ENCODE results near the gene TERB1.
A peak's percentile ranks its signal among the peaks of the same experiment; 100 is the strongest.

Gene TERB1

GRCh38 chr16:66741950-66742808, 59.2 kb downstream of the TERB1 start:
- peak; percentile 46 for DNase-seq

DNA sequence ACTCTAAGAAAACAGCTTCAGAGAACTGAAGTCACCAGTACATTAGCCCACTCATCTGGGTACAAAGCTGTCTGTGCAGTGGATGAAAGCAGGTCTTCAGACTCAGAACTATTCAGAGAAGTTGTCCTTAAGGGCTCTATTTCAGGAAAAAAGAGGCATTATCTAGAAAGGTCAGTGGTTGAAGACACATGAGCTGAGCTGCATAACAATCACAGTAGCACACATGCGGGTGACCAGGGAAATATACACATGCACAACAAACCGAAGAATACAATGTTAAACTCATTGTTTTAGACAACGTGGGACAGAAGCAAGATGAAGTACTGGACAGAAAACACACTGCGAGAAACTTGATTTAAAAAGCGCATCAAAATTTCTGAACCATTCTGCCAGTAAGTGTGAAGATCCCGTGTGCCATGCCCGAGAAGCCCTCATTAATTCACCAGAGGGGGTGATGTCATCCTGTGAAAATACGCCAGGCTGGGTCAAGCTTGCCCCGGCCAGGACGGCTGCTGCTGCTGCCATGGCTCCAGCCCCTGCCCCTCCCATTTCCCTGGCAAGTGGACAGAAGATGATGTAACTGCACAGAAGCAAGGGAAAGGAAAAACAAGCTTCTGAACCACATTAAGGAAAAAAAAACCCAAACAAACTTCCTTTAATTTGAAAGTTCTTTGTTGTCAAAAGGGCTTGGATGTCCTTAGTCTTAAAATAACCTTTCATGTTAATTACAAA, 60.0 kb downstream of the TERB1 start:
- peak; percentile 91 for DNase-seq

GRCh38 chr16:66740533-66740932, 60.9 kb downstream of the TERB1 start:
- DNase-seq, result peak; percentile 55

DNA sequence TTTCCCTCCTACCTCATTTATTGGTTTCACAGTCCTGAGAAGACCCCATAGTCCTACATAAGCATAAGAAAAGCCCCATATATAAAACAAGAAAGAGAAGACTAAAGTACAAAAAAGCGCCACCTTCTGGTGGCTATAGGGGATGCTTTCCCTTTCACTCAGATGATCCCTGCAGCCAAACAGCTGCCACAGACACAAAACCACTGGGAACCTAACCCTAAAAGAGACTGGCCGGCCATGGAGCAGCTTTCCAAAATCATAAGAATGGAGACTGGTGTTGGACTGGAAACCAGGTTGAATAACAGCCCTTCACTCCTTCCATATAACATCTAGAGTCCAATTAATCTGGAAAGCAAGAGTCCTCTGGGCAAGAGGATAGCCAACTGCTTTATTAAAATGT, 61.4 kb downstream of the TERB1 start:
- peak; percentile 44 for DNase-seq

GRCh38 chr16:66735891-66736290, 65.5 kb downstream of the TERB1 start:
- DNase-seq, result no peak

- no peak for DNase-seq
Observed at GRCh38 chr16:66731101-66731500, 70.3 kb downstream of the TERB1 start.

- no peak for DNase-seq
Observed at GRCh38 chr16:66728804-66729203, 72.6 kb downstream of the TERB1 start.

GRCh38 chr16:66728117-66728787, 73.1 kb downstream of the TERB1 start:
- peak; percentile 67 for DNase-seq

DNA sequence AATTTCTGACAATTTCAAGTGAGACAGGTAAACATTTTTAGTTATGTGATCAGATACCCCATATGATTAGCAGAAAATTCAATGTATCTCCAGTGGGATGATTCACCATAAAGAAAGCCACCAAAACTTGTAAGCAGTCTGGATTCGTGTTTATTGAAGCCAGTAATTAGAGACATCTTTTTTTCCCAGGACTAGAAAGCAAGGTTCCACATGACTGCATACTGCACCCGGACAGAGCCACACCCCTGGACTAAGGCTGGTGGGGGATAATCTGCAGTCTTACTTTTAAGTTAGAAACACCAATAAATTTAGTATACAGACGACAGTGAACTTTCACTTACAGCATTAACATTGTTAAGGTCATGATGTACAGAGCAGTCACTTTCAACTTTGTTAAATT, 80.6 kb downstream of the TERB1 start:
- DNase-seq, result peak; percentile 56

- no peak for DNase-seq
Observed at GRCh38 chr16:66719246-66719645, 82.1 kb downstream of the TERB1 start.

GRCh38 chr16:66717776-66718175, 83.6 kb downstream of the TERB1 start:
- DNase-seq, result no peak

DNA sequence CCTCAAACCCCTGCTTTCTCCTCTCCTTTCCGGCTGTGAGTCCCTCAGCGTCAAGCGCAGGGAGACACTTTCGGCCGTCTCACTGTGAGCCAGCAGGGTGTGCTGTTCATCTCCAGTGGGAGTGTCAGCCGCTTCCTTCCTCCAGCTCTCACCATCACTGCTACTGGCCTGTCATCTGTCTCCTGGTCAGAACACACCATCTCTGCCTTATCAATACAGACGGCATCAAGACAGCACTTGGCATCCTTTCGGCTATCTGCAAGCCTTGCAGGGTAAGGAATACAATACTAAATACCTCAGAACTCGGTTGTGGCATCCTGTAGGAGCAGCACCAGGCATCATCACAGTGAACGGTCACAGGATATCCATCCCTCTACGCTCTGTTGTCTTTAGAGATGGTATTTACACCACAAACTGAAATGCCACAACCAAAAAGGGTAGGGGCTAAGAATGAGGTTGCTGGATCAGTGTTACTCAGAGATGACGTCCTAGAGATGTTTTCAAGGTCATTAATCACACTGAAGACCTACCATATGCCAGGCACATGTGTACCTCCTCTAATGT, 84.2 kb downstream of the TERB1 start:
- DNase-seq, result peak; percentile 59

DNA sequence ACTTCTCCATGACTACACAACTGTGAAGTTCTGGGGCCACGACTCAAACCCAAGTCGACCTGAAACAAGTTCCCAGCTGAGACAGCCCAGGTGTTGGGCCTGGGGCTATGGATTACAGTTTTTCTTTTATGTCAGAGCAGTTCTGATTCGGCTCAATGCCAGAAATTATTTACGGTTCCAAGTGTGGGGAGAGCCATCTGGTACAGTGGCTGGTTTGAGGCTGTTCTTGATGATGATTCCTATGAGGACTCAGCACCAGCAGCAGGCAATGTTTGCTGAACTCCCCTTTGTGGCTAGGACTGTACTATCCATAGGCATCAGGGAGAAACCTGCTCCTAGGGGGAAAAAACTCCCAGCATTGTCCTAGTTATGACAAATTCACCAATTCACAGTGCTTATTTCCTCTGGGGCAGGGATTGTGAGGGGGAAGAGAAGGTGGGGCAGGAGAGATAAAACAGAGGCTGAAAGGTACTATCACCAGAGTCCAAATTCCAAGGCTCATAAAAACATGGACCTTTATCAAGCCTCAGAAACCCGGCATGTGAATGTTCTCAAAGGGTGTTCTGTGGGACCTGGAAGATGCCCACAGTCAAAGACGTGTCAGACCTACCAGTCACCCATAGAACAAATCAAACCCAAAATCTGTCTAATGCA, 86.6 kb downstream of the TERB1 start:
- DNase-seq, result no peak

DNA sequence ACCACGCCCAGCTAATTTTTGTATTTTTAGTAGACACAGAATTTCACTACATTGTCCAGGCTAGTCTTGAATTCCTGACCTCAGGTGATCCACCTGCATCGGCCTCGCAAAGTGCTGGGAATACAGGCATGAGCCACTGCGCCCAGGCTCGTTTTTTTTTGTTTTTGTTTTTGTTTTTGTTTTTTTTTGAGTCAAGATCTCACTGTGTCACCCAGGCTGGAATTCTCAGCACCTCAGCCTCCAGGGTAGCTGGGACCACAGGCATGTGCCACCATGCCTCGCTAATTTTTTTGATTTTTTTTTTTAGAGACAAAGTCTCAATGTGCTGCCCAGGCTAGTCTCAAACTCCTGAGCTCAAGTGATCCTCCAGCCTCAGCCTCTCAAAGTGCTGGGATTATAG, 87.3 kb downstream of the TERB1 start:
- no peak for DNase-seq

DNA sequence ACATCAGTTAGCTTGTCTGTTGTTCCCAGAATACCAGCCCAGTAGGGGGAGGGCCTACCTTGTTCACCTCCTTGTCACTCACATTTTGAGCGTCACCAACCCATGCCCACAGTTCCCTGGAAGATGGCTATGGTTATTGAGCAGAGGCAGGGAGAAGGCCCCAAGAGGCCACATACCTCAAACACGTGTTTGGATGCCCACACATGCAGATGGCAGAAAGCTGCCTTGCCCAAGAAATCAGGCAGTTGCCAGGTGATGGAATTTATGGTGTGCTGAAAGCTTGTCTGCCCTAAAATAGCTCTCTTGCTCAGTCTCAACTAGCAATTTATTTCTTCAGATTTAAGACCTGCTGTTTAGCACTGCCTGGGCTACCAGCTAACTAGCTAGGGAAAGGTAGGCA, 88.3 kb downstream of the TERB1 start:
- no peak for DNase-seq

GRCh38 chr16:66712512-66712911, 88.9 kb downstream of the TERB1 start:
- DNase-seq, result no peak

DNA sequence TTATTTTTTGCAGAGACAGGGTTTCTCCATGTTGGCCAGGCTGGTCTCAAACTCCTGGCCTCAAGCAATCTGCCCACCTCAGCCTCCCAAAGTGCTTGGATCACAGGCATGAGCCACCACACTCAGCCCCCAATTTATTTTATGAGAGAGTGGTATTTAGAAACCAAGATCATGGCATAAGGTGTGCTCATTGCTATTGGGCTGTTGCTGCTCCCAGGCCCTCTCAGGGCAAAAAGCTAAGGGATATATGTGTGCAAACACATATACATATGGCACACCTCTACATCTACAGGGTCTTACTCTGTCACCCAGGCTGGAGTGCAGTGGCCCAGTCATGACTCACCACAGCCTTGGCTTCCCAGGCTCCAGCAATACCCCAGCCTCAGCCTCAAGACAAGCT, 89.8 kb downstream of the TERB1 start:
- no peak for DNase-seq

- no peak for DNase-seq
Observed at GRCh38 chr16:66706506-66706880, 94.9 kb downstream of the TERB1 start.

DNA sequence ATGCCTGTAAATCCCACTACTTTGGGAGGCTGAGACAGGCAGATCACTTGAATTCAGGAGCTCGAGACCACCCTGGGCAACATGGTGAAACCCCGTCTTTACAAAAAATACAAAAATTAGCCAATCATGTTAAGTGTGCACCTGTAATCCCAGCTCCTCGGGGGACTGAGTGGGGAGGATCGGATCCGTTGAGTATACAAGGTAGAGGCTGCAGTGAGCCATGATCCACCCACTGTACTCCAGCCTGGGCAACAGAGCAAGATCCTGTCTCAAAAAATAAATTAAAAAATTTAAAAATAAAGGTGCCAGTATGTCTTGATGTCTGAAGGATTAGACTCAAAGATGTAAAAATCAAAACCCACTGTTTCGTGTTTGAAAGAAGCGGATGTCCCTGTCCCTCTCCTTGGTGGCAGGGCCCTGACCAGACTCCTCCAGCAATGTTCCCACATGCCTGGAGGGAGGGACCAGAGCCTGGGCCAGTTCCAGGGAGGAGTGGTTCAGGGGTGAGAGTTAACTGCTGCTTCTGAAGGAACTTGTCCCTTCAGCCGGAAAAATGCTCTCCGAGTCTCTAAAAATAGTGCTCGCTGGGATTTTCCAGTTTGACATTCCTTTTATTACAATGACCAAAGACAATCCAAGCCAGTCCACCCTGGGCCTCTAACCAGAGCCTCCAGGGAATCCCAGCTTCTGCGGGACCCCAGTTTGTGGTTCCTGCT, 95.4 kb downstream of the TERB1 start:
- peak; percentile 70 for DNase-seq

All from fibroblast of skin of back (primary cell).